Urothelium cell line (cell line): ENCODE measurements around the gene TPRG1.
"Not testable (repeated sequence)": the region's sequence is repeated elsewhere in the genome, so short reads cannot be mapped to it uniquely, and the experiment has no call there.

ENCODE experiments used
- DNase-seq: peaks from one replicate; pipeline ENCODE4 v3.0.0; 2011; ENCODE audit warnings: low spot score, mixed read lengths
- FAIRE-seq: peaks from 2 replicates; lab custom pipeline; 2011; peaks lifted over from hg19 to GRCh38; lab: Jason Lieb, UNC

Gene TPRG1

GRCh38 chr3:189307963-189308362, 136.2 kb downstream of the TPRG1 start:
- DNase-seq (no peak), FAIRE-seq (no peak)

- no peak for DNase-seq
- FAIRE-seq, result no peak
Observed at GRCh38 chr3:189308608-189309007, 136.8 kb downstream of the TPRG1 start.

- FAIRE-seq (no peak), DNase-seq (no peak)
Observed at GRCh38 chr3:189309400-189309975, 137.7 kb downstream of the TPRG1 start.

DNA sequence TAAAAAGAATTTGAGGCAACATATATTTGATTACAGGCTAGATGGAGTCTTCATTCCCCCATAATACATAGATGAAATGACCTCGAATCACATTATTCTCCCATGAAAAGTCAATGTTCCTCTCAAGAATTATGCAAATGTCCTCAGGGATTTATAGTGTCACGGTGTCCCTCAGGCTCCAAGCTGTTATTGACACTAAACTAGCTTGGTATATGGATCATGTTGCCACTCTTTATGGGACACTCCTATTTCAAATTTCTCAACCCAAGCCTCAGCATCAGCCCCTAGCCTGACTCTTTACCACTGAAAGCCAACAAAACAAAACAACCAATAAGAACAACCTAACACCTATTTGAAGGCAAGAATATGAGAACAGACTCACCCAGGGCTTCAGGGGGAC, 139.8 kb downstream of the TPRG1 start:
- FAIRE-seq, result no peak

DNA sequence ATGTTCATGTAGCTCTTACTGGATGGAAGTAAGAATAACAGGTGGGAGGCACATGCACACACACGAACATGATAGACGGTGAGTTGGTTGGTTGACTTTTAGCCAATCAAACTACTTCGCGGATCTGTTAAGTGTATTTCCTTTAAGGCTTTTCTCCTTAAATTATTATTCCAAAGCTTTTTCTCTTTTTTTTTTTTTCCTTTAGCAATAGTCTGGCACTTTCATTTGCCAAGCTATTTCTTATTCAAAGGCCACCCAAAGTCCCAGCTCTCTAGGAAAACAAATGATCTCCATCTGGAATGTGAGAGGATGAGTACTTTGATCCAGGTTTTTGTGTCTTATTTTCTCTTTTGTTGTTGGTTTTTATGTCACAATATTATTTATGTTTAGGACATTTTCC, 141.1 kb downstream of the TPRG1 start:
- FAIRE-seq, result no peak
- DNase-seq, result no peak

More for the DNA sequence above, 139.8 kb downstream of the TPRG1 start:
- DNase-seq, result no peak

DNA sequence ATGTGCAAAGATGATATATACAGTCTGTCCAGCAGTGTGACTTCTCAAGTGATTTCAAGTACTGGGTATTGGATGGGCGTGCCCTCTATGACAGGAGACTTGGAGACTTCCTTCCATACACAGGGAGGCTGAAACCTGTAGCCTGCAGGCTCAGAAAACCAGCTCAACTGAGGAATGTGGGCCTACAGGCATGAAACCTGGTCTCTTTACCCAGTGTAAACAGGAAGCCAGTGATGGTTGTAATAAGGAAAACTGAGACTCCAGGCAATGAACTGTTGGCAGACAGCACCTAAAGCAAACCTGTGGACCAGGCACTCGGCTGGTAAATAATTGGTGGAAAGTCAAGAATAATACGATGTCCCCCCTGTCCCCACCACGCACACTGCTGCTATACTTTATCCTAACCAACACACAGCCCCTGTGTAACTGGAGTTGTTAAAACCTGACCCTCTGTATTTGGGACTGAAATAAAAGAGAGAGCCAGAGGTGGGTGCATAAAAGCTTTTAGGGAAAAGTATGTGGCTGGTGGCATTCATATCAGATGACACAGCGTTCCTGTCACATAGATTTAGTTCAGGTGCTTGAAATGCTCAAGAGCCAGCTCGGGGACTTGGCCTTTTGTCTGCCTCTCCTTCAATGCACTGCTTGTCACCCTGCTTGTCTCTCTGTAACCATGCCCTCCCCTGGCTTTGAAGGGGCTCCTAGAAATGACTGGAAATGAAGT, 144.7 kb downstream of the TPRG1 start:
- DNase-seq, result no peak
- no peak for FAIRE-seq

DNA sequence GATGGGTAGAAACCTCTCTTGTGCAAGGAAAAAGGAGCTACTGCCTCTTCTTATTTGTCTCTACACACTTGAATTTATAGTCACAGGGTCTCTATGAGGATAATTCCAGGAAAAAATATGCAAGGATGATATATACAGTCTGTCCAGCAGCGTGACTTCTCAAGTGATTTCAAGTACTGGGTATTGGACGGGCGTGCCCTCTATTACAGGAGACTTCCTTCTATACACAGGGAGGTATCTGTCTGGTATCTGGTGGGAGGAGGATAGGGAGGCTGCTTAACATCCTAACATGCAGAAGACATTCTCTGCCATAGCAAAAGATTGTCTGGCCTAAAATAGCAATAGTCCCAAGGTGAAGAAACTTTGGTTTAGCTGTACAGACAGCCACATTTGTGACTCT, 146.1 kb downstream of the TPRG1 start:
- no peak for FAIRE-seq
- no peak for DNase-seq

DNA sequence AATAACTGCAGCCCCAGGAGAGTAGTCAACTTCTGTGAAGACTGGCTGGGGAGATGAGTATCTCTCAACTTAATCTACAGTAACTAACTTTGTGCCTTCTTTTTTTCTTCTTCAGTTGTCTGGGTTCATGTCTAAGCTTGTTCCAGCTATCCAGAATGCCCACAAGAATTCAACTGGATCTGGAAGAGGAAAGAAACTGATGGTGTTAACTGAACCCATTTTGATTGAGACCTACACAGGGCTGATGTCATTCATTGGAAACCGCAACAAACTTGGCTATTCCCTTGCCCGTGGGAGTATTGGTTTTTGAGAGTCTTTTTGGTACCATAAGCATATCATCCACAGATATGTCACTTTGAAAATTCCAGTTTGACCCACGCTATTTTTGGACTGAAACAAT, 148.7 kb downstream of the TPRG1 start:
- FAIRE-seq, result no peak

GRCh38 chr3:189322339-189322738, 150.6 kb downstream of the TPRG1 start:
- DNase-seq (no peak), FAIRE-seq (no peak)

More for the DNA sequence above, 148.7 kb downstream of the TPRG1 start:
- DNase-seq, result no peak

DNA sequence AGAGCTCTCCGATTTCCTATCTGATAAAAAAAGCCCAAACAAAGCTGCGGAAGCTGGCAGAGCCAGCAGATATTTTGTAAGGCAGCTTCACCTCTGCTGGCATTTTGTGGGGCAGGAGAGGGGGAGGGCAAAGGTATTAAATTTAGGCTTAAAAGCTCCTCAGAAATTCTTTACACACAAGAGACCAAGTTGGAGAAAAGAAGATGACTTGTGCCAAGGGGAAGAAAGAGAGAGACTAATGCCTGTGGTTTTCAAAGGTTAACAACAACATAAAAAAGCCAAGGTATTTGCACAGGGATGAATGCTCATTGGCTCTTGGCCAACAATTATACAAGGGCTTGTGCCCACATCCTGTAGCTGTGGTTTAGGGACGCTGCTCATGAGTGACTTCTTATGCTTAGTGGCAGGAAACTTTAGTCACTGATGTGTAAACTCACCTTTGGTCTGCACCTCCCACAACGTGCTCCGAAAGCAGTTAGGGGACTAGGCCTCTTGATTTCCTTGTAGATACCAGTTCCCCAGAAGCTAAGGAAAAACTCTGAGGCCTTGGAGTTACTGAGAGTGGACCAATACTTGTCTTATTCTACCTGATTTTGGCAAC, 152.9 kb downstream of the TPRG1 start:
- FAIRE-seq, result peak; percentile 76
- peak; percentile 87 for DNase-seq

- DNase-seq (peak; percentile 9), FAIRE-seq (peak; percentile 71)
Observed at GRCh38 chr3:189325454-189325853, 153.7 kb downstream of the TPRG1 start.

DNA sequence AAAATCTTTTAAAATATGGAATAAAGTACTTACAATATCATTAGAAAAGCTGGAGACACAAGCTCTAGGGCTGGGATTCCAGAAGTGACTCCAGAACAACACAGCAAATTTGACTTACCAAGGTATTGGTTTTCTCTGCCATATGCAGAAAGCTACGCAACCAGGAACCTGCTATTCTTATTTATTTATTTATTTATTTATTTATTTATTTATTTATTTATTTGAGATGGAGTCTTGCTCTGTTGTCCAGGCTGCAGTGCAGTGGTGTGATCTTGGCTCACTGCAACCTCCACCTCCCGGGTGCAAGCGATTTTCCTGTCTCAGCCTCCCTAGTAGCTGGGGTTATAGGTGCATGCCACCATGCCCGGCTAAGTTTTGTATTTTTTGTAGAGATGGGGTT, 157.9 kb downstream of the TPRG1 start:
- DNase-seq, FAIRE-seq: not testable (repeated sequence)

DNA sequence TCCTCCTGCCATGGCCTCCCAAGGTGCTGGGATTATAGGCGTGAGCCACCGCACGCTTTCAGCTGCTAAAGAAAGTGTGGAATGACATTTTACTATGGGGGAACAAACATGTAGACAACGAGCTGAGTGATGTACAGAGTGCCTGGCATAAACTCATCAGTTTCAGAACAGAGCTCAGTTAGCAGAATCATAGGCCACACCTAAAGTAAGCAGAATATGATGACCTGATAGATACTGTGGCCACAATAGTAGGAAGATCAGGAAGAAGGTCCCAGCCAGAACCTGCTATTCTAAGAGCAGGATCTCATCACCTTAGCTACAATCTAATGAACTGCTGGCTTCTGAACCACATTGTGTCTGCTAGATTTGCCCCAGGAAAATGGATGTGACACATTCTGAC, 158.3 kb downstream of the TPRG1 start:
- DNase-seq (no peak), FAIRE-seq (no peak)

DNA sequence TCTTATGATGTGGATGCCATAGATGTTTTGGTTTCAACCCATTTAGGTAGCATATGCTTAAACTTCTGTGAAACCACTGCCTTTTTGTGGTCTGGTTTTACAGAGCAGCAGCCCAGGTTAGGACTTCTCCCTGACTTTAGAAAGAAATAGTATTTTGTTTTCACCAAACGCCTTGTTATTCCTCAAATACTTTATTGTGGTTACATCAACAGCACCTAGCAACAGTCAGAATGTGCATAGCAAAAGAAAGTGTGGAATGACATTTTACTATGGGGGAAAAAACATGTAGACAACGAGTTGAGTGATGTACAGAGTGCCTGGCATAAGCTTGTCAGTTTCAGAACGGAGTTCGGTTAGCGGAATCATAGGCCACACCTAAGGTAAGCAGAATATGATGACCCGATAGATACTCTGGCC, 159.2 kb downstream of the TPRG1 start:
- FAIRE-seq, result no peak
- no peak for DNase-seq

DNA sequence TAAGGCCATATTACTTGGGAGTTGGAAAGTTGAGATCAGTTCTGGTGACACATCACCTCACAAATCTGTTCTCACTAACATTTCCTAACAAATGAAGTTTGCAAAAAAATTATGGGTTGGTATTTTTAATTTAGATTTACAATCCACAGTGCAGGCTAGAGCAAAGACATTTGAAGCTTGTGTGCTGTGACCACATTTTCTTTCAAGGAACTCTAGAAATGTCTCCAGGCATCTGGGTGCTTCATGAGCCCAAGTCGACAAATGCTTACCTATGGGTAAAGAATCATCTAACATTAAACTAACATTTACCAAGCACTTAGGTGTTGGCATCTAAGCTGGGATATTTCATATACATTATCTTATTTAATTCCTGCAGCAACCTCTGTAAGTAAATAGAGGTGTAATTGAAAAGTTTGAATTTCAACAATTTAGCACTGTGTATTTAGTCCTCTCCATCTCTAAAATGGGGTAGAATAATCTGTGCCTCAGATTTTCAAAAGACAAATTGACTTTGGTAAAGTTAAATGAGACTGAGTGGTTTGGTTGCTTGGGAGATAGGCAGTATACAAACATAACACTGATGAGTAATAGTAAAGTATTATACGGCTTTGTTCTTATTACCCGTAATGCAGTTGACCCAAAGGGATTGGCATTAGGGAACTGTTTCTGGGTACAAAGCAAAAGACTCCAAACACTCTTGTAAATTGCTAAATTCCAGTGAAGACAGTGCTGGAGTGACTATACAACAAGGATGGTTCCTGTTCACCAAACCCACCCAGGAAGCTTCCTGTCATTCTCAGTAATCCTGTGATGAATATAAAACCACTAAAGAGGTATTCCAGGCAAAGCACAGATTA, 162.5 kb downstream of the TPRG1 start:
- DNase-seq (no peak), FAIRE-seq (no peak)

DNA sequence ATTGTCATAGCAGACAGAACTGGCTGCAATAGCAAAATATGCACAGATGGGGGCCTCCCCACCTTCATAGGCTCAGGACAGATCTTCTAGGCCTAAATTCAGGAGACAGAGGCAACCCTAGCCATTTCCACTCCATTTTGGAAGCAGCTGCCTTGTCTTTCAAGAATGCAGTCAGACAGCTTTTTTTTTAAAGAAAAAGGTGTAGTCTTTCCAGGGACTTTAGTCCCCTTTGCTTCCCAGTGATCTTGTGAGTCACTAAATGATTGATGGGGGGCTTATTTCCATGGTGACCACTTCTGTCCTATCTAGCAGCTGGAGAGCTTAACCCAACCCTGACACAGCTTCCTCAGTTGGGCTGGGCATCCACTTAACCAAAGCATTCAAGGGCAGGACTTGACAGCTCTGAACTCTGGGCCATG, 165.9 kb downstream of the TPRG1 start:
- FAIRE-seq (no peak), DNase-seq (no peak)

DNA sequence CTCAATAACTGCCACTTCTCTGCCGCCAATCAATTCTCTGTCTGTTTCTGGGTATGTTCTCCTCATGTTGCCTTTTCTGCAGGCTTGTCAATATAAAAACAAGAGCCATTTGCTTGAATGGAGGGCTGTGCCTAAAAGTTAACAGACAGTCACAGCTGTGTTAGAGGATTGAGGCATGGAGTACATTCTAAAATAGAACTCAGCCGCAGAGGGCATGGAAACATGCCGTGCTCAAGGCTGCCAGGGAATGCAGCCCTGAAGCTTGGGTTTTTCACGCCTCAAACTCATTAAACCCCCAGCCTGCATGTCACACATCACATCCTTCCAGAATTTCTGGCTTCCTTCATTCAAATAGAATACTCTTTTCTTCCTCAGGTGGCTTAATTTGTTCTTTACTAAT, 166.6 kb downstream of the TPRG1 start:
- FAIRE-seq, result no peak
- no peak for DNase-seq

DNA sequence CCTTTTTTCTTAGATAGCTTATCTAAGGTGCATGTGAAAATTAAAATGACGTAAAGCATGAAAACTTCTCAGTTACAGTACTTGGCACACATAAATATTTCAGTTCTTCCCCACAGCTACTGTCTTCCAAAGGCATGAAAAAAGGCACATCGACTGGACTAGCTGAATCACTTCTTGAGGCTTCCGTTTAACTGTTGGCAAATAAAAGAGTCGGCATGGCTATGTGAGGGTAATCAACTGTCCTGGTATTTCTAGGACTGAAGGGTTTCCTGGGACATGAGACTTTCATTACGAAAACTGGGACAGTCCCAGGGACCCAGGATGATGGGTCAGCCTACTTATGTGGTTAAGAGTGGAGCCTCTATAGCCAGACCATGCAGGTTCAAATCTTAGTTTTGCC, 168.2 kb downstream of the TPRG1 start:
- no peak for DNase-seq
- FAIRE-seq, result no peak

GRCh38 chr3:189340680-189341460, 169.1 kb downstream of the TPRG1 start:
- DNase-seq (no peak), FAIRE-seq (no peak)

DNA sequence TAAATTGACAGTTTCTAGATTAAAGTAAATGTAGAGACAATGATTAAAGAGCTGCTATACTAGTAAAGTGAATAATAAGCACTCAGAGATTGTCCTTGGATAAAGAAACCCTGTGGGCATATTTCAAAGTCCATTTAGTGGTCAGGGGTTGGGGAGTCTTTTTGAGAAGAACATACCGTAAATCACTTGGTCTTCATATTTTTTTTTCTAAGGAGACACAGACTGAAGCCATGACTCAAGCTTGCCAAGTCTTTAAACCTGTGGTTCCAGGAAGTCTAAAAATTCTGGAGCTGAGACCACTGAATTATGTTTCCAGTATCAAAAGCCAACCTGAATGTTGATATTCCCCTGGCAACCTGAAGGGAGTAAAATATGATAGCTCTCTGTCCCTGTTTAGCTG, 171.0 kb downstream of the TPRG1 start:
- DNase-seq (no peak), FAIRE-seq (no peak)

DNA sequence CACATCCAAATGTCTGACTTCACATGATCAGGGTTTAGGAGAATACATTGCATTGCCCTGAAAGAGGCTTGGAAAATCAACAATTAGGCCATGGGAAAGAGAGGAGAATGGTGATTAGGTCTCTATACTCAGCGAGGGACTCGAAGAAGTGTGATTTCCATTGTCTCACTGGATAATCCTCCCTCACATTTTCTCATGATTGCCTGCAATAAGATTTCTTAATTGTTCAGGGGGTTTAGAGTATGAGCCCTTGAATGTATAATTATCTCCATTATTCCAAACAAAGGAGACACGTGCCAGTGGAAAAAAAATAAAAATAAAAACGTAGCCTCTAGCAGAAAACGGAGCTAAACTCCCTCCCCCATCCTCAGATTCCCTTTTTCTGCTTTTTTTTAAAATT, 173.2 kb downstream of the TPRG1 start:
- no peak for DNase-seq

More for the DNA sequence above, 173.2 kb downstream of the TPRG1 start:
- no peak for FAIRE-seq
